ENCODE measurements around the gene C1orf52.

Gene C1orf52

DNA sequence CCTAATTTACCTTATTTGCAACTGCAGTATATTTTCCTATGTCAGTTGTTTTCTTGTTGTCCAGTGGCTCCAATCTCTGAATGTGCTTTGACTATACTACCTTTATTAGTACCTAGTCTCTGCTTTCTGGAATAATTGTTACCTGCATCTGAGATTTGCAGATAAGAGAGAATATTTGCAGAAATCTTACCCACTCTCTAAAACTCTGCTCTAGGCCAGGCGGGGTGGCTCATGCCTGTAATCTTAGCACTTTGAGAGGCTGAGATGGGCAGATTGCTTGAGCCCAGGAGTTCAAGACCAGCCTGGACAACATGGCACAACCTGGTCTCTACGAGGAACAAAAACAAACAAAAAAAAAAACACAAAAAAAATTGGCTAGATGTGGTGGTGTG, 56.6 kb downstream of the C1orf52 start:
- no peak for TF ChIP-seq ZNF274 (IDR thresholded peaks at IDR 0.05; ENCODE audit: low read depth, low read length)
- no peak overlapping the region for H3K4me3 ChIP-seq (ENCODE audit: low read length)

DNA sequence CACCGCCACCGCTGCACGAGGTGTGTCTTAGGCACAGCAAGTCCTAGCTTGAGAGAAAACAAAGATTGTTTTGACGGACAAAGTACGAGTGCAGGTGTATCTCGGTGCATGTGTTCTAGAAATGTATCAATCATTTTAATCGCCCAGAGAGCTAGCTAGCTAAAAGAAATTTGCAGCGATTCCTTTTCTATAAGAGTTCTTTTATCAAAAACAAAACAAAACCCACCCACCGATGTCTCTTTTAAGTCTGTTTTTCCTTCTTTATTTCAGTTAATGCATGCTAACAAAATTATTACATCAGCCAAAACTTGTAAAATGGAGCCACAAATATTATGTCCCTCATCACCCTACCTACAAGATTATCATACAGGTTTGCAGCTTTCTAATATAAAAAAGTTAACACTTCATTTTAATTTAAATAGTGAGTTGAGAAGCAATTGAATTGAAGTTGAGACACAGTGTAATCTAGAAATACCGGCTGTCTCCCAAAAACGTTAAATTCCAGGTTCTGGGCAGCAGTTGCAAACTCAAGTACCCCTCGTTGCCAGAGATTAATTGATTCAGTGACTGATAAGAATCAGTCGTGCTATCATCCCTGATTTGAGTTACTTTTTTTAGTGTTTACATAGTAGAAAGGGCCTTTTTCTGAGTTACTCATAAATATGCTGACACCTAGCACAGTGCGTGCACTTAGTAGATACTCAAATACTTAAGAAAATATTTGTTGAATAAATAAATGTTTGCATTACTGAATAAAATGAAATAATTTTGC, 57.2 kb downstream of the C1orf52 start:
- peak overlapping the region; percentile 69 for H3K4me3 ChIP-seq (ENCODE audit: low read length)
- TF ChIP-seq ZNF274 (IDR thresholded peaks at IDR 0.05; ENCODE audit: low read depth, low read length) = no peak

DNA sequence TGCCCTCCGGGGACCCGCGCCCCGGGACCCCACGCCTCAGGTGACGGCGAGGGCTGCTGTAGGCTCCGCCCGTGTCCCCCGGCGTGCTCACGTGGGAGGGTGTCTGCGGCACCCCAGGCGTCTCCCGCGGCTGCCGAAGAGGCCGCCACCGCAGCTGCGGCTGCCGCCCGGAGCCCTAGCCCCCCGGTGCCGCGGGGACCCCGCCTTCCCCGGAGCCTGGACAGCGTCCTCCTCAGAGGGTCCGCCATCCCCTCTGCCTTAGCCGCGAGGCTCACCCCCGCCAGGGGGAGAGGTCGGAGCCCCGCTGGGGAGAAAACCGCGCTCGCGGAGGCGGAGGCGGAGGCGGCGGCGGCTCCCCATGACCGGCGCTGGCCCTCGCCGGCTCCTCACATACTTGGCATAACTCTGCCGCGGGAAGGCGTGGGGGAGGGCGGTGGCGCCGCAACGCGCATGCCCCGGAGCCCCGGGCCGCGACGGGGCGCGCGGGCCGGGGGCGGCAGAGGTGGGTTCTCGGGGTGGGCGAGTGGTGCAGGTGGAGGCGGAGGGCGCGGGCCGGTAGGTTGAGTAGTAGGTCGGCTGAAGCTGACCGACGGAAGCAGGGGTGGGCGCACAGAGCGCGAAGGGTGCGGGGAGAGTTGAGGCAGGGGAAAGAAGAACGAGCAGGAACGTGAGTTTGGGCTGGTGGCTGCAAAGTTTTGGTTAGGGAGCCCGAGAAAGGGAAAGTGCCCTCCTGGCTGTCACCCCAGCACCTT, 57.9 kb downstream of the C1orf52 start:
- peak overlapping the region; percentile 69 for H3K4me3 ChIP-seq (ENCODE audit: low read length)
- no peak for TF ChIP-seq ZNF274 (IDR thresholded peaks at IDR 0.05; ENCODE audit: low read depth, low read length)

DNA sequence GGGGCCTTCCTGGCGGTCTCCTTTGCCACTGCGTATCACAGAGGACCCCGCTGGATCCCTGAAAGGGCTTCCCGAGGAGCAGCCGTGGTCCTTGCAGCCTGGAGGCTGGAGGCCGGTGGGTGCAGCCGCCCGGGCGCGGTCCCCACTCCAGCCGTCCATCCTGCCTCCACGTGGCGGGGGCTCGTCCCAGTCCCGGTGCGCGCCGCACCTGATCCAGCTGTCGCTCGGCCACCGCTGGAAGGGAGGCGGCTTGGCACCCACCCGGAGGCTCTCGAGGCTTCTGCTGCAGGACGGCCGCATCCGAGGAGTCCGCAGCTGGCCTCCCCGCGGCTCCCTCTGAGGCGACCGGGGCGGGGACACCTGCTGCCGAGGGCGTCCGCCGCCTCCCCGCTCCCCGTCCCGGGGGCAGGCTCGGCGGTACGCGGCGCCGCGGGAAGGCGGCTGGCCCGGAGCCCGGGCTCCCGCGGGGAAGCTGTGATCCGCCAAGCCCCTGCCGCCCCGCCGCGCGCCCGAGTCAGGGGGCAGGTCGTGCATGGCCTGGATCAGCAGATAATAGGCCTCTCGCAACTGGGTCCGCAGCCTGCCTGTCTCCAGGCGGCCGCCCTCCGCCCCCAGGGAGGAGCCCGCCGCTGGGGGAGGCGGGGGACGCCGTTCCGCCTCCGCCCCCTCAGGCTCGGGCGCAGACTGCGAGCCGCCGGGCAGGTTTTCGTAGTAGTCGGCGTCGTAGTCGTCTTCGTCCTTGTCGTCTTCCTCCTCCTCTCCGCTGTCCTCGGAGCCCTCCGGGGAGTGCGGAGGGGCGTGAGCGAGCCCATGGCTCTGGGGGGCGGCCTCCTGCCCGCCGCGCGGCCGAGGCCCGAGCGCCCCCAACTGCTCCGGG, 58.8 kb downstream of the C1orf52 start, which contains the start of gene SYDE2:
TSS of gene SYDE2 (minus strand) at position 554 of the 877 bp plus-strand sequence. CDS start at position 534, 20 bp downstream.
- no peak for TF ChIP-seq ZNF274 (IDR thresholded peaks at IDR 0.05; ENCODE audit: low read depth, low read length)
- peak within 1 kb of the TSS; percentile 69 for H3K4me3 ChIP-seq (ENCODE audit: low read length)

Measured in GM08714 (cell line).